Activated CD8-positive, alpha-beta memory T cell treated with anti-CD3 and anti-CD28 coated beads, Interleukin-2, amount 50 U/mL, for 48 hours (primary cell): Measurements from ENCODE around the gene CLEC4D.
"Not testable (repeated sequence)": the region's sequence is repeated elsewhere in the genome, so short reads cannot be mapped to it uniquely, and the experiment has no call there.

Experiments
- DNase-seq: peaks from one replicate; pipeline ENCODE4 v3.0.0-alpha.2; 2020

The CLEC4D gene

DNA sequence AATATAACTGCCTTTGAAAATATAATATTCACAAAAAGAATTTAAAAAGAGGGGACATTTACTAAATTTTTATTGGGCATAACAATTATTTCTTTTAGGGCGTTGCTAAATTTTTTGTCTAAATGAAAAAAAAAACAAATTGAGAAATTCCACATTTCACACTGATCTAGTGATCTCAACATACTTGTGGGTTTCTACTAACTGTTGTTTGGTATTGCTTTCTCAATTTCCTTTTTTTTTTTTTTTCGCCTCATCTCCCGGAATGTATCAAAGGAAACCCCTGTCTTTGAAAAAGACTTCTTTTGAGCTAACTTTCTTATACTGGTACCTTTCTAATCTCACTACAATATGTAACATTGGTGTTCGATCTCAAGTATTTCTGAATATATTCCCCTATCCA lies at the start of gene CLEC4D:
Gene CLEC4D (plus strand): TSS at position 248 of the 400 bp plus-strand sequence. CDS start 230 bp downstream, outside the sequence.
- no peak for DNase-seq

DNA sequence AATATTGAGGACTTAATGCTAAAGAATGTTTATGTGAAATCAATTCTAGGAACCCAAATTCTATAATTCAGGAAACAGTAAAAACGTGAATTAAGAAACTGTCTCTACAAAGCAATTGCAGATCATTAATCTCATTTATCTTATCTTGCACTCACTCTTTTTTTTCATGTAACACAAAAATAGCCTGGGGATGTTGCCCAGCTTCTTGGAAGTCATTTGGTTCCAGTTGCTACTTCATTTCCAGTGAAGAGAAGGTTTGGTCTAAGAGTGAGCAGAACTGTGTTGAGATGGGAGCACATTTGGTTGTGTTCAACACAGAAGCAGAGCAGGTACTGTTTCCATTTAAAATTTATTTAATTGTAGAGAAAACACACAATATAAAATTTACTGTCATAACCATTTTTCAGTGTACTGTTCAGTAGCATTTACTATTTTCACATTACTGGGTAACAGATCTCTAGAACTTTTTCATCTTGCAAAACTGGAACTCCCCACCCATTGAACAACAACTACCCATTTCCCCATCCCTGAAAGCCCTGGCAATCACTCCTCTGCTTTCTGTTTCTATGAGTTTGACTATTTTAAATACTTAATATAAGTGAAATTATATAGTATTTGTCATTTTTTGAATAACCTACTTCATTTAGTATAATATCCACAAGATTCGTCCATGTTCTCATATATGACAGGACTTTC lies 47.9 kb upstream of the CLEC4D start:
- DNase-seq: no peak

DNA sequence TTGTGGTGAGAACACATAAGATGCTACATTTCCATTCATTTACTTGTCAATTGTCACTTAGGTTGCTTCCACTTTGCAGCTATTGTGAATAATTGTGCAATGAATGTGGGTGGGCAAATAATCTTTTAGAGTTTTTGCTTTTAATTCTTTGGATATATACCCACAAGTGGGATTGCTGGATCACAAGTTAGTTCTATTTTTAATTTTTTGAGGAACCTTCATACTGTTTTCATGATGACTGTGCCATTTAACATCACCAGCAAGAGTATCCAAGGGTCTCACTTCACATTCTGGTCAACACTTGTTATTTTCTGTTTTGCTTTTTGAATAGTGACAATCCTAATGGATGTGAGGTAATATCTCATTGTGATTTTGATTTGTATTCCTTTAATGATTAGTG lies 47.1 kb upstream of the CLEC4D start:
- DNase-seq: no peak

DNA sequence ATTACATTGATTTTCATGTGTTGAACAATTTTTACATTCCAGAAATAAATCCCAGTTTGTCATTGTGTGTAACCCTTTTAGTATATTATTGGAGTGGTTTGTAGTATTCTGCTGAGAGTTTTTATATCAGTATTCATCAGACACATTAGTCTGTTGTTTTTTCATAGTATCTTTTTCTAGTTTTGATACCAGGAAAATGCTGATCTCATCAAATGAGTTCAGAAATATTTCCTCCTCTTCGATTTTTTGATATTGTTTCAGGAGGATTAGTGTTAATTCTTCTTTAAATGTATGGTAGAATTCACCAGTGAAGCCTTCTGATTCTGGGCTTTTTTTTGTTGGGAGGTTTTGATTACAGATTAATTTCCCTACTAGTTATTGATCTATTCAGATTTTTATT lies 42.2 kb upstream of the CLEC4D start:
- DNase-seq: no peak

DNA sequence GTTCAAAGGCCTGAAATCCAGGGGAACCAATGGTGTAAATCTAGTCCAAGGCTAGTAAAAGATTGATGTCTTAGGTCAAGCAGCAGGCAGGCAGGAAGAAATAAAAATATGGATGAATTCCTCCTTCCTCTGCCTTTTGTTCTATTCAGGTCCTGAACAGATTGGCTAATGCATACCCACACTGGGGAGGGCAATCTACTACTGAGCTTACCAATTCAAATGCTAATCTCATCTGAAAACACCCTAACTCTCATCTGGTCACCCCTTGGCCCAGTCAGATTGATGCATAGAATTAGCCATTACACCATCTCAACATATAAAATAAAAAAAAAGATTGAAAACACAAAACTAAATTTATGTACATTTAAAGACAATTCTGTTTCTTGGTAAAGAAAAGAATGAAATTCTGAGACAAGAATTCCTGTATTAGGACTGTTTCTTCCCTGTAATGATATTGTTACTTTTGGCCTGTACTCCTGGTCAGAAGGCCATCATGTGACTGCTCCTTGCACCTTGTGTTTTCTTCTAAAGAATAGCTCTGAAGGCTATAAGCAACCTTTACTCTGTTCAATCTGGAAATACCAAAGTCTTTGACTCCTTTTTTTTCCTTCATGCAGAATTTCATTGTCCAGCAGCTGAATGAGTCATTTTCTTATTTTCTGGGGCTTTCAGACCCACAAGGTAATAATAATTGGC lies 37.6 kb upstream of the CLEC4D start:
- DNase-seq: no peak

DNA sequence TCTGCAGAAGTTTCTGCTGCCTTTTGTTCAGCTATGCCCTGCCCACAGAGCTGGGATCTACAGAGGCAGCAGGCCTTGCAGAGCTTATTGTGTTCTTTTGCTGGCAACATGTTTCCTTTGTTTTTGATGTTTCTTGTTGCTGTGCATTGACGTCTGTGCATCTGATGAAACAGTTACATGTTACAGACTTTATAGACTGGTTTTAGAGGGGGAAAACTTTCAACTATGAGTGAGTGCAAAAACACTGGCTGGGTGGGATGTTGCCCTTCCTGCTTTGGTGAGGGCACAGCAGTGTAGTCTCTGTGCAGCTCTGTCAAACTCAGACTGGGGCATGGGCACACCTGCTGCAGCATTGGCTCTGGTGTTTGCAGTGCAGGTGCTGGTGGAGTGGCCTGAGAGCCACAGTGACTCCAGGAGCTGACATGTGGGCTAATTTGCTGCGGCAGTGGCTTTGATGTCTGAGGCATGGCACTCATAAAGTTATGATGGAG lies 30.7 kb upstream of the CLEC4D start:
- DNase-seq: no peak

DNA sequence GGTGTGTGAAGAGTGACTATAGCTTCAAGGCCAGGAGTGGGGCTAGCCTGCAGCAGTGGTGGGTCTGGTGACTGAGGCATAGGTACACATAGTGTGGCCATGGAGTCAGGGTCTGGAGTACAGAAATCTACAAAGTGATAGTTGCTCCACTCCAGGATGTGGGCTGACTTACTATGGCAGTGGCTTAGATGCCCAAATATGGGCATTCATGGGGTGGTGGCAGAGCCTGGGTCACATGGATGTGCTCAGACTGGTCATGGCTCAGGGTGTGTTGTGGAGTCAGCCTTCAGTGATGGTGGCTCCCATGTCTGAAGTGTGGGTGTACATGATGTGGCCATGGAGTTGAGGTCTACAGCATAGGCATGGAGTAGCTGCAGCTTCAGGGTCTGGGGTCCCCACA lies 30.2 kb upstream of the CLEC4D start:
- no peak for DNase-seq

DNA sequence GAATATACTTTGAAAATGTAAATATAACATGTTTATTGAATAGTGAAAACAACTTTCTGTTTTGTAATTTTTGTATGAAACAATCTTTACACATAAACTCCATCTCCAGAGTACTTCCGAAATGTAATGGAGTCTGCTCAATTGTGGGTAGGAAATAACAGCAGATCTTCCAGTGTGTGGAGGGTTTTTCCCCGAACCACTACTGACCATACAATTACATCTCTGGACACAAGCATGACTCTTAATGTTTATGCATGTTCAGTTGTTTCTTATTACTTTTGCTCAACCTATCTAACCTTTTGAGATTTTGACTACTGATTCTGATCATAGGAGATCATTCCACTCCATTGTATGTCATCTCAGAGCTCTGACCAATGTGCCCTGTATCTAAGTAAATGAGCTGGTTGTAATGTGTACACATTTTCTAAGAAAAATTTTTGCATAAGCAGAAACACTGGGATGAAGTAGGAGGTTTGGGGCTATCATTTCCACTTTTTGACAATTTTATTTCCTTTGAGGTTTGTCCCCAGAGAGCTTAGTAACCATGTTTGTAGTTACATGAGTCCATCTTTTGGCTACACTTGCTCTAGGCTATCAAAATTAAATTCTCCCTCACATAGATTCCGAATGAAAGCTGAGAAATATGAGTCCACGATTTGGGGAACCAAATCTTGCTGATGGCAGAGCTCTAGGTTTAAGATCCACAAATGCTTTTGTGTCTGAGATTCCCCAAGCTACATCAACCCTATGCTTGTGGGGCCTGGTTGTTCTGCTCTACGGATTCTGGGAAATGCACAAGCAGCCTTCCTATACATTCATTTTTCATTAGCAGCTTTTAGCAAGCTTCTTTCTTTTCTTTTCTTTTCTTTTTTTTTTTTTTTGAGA lies 21.4 kb upstream of the CLEC4D start:
- DNase-seq: no peak

DNA sequence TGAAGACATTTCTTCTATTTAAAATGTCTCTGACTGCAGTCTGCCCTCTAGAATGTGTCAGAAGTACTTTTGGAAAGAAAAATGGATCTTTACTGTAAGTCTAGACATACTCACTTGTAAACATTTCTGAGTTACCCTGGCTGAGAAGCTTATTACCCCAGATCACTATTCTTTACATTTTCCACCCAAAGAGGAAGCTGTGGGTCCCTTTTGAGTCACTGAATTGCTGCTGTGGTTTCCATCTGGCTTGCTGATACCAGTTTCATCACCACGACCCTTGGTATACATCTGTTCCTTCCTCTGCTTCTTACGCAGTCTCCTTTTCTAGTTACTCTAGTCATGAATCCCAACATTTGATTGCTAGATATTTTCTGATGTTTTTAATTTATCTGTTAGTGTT lies 20.2 kb upstream of the CLEC4D start:
- no peak for DNase-seq

DNA sequence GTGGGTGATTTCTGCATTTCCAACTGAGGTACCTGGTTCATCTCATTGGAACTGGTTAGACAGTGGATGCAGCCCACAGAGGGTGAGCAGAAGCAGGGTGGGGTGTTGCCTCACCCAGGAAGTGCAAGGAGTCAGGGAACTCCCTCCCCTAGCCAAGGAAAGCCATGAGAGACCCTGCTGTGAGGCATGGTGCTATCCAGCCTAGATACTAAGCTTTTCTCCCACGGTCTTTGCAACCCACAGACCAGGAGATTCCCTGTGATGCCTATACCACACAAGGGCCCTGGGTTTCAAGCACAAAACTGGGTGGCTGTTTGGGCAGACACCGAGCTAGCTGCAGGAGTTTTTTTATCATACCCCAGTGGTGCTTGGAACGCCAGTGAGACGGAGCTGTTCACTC lies 17.6 kb upstream of the CLEC4D start:
- DNase-seq: not testable (repeated sequence)

DNA sequence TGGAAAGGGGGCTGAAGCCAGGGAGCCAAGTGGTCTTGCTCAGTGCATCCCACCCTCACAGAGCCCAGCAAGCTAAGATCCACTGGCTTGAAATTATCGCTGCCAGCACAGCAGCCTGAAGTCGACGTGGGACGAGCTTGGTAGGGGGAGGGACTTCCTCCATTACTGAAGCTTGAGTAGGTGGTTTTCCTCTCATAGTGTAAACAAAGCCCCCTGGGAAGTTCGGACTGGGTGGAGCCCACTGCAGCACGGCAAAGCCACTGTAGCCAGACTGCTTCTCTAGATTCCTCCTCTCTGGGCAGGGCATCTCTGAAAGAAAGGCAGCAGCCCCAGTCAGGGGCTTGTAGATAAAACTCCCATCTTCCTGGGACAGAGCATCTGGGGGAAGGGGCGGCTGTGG lies 17.2 kb upstream of the CLEC4D start:
- not testable (repeated sequence) for DNase-seq

DNA sequence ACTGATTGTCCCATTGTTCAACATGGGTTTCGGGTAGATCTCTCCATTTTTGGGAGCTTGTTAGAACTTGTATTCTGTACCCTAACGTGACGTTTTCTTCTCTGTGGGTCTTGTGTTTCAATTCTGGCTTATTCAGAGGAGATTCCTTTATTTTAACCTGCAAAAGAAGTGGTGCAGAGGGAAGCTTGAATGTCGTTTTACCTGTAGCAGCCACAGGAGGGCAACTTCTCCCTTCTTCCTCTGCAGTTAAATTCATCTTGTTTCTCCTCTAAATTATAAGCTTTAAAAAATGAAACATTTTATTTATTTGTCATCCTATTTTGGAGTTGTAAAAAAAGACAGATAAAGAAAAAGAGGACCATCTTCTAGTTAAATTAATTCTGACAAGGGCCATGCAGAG lies 13.7 kb upstream of the CLEC4D start:
- DNase-seq: no peak

DNA sequence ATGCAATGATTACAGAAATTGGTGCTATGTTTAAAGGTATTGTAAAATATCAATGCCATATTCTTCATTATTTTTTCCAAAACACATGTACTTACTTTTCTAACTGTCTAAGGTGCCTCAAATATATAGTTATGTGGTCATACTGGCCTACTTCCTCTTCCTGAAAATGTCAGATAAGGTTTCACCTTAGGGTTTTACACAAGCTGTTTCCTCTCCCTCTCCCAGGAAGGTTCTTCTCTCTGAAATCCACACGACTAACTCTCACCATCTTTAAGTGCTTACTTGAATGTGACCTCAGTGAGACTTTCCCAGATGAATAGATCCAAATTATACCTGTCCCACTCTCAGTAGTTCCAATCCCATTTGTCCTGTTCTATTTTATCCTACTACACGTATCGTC lies 11.6 kb upstream of the CLEC4D start:
- no peak for DNase-seq

DNA sequence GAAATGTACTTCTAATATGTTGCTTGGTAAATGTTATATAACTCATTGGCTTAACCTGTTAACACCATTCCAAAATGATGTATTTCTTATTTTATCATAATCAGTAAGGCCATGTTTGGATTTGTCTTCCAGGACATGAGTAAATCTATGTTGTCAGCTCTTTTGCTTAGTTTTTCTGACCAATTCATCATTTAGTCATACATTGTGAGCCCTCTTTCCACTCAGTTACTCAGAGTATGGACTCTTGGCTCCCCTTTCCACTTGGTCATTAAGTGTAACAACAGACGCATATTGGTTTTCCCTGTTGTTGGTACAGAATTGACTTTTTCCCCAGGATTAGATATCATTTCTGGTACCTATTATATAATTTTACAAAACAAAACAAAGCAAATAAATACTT lies 9.0 kb upstream of the CLEC4D start:
- no peak for DNase-seq

DNA sequence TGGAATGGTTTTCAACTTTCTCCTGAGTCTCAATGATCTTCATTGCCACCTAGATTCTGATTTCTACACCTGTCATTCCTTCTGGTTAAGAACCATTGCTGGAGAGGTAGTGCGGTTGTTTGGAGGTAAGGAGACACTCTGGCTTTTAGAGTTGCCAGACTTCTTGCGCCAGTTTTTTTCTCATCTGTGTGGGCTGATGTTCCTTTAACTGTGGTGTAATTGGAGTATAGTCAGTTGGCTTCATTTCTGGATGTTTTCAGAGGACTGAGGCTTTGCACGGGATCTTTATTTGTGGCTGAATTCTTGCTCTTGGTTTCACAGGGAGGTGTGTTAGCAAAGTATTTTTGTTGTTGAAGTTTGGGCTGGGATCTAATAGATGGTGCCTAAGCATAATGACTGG lies 5.7 kb upstream of the CLEC4D start:
- no peak for DNase-seq

DNA sequence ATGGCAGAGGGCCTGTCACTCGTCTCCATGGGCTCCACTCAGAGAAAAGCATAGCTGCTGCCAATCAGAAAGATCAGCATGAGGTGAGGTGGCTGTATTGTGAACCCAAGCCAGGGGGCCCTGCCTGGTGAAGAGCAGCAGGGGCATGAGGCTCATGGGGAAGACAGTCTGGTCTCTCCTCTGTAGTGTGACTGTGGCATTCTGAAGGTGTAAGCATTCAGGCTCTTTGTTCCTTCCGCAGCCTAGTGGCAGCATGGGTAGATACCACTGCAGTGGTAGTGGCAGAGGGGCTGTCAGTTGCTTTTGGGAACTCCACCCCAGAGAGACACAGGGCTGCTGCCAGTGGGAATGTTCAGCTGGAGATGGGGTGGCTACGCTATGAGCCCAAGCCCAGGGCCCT lies 5.1 kb upstream of the CLEC4D start:
- no peak for DNase-seq

DNA sequence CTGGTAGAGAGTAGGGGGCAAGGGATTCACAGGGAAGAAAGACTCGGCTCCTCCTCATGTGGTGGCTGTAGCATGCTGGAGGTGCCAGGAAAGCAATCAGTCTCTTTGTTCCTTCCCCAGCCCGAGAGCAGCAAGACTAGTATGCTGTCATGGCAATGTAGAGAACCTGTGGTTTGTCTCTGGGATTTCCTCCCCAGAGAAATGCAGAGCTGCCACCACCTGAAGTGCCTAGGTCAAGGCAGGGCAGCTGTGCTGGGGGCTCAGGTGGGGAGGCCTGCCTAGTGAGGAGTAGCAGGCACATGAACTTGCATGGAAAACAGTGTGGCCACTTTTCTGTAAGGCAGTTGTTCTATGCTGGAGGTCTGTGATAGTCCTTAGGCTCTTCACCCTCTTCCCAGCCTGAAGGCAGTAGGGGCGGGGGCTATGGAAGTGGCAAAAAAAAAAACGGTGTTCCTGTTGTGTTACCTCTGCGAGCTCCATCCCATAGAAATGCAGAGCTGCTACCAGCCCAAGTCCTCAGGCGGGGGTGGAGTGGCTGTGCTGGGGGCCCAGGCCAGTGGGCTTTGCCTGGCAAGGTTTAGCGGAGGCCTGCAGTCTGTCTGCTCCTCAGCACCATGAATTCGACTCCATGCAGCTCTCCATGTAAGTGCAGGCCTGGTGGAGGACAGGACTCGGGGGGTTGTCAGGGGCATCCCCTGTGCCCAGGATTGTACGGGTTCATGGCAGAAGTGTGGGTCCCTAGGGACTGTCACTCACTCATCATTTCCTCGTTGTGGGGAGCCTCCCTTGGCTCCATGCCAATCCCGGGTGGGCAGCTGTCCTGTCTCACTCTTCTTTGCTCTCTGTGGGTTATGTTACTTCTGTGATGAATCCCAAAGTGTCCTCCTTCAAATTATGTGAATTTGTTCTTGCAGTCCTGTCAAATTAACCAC lies 4.1 kb upstream of the CLEC4D start:
- no peak for DNase-seq

DNA sequence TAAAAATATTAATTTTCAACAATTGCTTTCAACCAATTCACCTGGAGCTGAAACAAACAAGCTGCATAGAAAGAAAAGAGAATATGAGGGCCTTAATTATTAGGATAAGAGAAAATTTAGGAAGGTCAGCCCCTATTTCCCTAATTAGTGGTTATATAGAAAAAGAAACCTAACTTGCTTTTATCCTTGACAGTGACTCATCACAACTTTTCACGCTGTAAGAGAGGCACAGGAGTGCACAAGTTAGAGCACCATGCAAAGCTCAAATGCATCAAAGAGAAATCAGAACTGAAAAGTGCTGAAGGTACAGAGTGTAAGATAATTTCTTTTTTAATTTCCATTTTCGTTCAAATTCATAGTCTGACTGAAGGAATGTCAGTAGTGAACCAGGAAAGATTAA lies 4.7 kb downstream of the CLEC4D start:
- DNase-seq: no peak

DNA sequence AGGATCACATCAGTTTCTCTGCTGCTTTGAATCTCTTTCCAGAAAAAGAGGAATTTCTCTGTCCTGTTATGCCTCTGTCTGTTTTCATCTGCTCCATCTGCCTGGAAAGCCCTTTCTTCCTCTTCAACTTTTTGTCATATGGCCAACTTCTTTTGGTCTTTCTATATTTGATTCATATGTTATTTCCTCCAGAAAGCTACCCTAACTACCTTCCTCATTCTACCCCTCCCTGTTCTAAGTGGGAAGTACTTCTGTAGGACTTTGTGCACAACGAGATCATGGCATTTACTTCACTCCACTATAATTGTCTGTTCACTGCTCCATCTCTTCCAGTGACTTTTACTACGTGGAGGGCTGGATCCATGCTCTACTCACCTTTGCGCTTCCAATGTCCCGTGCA lies 5.9 kb downstream of the CLEC4D start:
- no peak for DNase-seq

DNA sequence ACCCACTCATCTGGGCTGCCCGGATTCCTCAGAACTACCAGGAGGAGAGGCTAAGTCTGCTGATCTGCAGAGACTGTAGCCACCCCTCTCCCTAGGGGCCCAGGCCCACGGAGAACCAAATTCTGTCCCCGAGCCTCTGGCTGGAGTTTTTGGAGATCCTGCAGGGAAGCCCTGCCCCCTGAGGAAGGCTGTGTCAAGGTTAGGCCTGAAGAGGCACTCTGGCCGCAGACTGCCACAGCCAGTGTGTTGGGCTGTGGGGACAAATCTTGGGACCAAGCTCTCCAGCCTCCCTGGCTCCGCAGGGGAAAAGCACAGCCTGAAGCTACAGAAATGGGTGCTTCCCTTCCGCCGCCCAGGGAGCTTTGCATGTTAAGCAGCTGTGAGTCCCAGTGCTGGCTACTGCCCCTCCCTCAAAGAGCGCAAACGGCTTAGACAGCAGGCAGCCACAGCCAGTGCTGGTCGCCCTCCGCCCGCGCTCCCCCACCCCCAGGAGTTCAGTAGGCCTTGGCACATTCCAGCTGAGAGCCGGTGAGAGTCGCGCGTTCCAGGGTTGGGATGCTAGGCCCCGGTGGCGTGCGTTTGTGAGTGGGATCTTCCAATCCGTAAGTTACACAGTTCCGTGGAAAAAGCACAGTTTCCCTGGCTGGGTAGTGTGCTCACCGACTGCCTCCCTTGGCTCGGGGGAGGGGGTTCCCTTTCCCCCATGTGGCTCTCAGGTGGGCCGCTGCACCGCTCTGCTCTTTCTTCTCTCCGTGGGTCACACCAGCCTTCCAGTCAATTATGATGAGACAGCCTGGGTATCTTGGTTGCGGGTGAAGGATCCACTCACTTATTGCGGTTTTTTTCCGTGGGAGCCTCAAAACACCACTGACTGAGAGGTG lies 14.2 kb downstream of the CLEC4D start:
- no peak for DNase-seq

DNA sequence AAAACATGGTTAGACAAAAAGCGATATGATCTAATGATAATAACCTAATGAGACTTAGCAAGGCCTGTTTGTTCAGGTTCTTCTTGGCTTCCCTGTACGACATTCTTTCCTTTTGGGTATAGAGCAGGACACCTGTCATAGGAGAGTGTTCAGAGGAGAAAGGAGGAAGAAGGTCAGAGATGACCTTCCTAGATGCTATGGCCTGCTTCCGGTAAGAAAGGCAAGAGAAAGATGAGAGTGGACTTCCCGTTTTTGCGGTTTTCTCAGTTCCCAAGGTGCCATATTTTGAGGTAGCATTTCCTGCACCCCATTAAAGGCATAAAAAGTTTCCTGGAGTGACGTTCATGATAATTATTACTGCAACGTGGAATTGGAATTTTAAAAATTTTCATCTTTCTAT lies 18.7 kb downstream of the CLEC4D start:
- DNase-seq: no peak
